NCI-H146 treated with DMSO at 0.1 percent for 48 hours (cell line): ENCODE results near the gene ITGB3.

ENCODE experiments used
- DNase-seq: peaks from one replicate; lab custom pipeline; 2025; ENCODE audit not compliant: unreplicated experiment; lab: John Stamatoyannopoulos, UW

ITGB3 gene

DNA sequence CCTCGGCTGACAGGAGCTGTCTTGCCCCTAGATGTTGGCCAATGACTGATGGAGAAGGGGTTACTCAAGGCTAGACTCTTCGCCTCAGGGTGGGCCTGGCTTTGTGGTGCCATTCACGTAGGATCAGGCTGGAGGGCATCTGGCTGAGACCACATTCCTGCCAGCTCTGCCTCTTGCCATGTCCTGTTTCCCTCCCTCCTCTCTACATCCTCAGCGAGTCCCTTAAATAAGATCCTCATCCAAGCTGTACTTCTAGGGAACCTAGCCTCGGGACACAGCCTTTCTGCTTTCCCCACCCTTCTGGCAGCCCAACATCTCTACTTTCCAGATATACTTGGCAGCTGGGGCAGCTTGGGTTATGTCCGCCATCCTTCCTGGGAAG is 42.2 kb downstream of the ITGB3 start:
- no peak for DNase-seq

DNA sequence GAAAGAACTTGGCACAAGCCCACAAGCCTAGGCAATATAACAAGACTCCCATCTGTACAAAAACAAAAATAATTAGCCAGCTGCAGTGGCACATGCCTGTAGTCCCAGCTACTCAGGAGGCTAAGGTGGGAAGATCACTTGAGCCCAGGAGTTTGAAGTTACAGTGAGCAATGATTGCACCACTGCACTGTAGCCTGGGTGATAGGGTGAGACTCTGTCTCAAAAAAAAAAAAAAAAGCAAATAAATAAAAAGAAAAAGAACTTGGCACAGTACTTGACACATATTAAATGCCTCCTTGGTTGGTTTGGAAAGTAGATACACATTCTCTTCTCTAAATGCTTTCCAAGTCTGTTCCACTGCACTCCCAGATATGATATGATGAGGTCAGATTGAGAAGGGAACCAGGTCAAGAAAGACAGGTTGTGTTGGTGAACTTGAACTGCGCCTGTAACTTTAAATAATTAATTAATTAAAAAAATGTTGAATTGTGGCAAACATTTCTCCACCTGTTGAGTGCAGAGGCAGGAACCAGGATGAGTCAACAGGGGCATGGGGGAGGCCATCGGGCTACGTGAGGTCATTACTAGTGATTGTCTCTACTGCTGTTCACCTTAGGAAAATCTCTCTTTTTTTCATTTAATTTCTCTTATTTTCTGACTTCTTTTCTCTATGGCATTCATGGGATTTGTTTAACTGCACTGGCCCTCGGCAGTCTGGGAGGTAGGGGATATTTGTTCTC is 44.2 kb downstream of the ITGB3 start:
- no peak for DNase-seq

DNA sequence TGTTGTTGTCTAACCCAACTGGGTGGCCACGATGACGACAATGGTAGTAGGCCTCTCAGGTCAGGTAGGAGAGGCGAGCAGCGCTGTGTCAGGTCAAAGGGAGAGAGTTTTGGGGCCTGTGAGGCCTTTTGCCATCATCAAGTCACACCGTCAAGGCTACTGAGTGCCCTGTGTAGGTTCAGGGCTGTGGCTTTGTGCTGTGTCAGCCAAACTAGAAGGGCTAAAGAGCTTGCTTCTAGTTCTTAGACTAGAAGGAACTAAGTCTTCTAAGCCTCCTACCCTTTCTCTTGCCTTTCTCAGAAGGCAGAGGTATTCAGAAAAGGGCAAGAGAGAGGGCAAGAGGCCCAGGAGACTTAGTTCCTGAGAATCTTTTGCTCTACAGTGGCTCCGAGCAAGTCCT is 45.1 kb downstream of the ITGB3 start:
- no peak for DNase-seq

DNA sequence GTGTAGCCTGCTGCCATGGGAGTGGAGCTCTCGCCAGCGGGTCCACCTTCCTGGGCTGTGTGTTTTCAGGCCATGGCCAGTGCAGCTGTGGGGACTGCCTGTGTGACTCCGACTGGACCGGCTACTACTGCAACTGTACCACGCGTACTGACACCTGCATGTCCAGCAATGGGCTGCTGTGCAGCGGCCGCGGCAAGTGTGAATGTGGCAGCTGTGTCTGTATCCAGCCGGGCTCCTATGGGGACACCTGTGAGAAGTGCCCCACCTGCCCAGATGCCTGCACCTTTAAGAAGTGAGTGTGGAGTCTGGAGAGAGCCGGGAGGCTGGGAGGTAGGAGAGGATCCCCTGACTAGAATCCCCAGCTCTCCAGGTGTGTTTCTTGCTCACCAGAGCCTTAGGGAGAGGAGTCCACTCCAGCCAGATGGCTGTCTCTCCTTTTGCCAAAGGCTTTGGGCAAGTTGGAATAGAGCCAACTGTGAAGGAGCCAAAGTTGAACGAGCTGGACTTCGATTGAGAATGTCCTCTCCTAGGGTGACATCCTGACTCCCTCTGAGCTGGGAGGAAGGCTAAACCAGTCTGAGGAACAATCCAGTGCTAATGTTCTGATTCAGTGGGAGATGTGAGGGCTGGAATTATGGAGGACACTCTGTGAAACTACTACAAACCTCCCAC is 45.7 kb downstream of the ITGB3 start:
- DNase-seq: no peak

DNA sequence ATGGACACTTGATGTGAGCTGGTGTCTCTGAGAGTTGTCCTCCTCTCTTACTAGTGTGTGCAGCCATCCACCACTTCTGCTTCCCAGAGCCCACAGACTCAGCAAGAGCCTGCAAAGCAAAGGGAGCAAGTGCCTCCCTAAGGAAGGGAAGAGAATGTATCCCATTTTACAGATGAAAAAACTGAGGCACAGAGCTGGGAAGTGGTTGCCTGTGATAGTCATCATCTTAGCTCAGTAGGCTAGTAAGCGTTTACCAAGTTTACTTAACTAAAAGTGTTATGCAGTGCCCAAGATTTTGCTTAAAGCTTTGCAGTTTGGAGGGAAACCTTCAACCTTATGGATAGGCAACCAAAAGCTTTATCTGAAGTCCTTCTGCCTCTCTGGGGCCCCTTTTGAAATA is 47.1 kb downstream of the ITGB3 start:
- no peak for DNase-seq

DNA sequence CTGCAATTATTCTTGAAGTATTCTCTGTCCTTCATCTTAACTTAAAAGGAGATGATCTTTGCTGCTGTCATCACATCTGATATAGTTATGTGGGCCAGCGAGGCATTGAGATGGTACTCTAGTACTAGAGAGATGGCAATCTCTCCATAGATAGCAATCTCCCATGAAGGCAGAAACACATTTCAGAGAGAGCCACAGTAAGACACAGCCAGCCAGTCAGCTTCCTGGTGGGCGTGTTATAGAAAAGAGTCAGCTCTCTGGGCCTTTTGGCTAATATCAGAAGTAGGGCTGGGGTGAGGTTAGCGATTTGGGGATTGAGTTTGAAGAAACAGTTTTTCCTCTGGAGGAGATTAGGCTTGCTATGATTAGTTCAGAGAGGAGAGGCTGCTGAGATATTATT is 47.5 kb downstream of the ITGB3 start:
- DNase-seq: no peak

DNA sequence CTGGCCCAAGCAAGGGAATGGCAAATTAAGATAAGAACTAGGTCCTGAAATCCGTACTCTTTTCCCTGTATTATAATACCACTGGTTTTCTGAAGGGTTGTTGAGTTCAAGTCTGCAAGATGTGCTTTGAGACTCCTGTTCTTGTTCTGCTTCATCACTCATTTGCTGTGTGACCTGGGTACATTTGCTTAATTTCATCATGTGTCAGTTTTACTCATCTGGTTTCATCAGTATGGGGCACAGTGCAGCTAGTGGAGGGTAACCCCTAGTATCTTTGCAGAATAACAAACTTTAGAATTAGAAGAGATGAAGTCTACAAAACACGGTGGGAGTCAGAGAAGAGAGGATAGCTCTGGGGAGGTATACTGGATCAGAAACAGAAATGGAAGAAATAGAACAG is 48.2 kb downstream of the ITGB3 start:
- DNase-seq: no peak

DNA sequence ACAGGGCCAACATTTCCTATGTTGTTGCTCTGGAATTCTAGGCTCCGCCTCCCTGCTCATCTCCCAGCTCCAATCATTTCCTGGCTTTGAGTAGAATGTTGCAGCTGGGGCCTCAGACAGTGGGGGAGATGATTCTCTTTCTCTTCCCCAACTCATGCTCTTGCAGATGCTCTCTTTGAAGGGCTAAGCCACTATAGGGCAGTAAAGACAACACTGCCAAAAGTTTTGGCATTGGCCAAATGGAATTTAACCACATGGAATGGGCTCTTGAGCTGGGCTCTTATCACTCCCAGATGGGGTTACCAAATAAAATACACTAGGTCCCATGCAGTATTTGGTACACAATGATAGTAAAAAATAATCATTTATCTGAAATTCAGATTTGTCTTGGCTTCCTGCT is 50.6 kb downstream of the ITGB3 start:
- DNase-seq: no peak

DNA sequence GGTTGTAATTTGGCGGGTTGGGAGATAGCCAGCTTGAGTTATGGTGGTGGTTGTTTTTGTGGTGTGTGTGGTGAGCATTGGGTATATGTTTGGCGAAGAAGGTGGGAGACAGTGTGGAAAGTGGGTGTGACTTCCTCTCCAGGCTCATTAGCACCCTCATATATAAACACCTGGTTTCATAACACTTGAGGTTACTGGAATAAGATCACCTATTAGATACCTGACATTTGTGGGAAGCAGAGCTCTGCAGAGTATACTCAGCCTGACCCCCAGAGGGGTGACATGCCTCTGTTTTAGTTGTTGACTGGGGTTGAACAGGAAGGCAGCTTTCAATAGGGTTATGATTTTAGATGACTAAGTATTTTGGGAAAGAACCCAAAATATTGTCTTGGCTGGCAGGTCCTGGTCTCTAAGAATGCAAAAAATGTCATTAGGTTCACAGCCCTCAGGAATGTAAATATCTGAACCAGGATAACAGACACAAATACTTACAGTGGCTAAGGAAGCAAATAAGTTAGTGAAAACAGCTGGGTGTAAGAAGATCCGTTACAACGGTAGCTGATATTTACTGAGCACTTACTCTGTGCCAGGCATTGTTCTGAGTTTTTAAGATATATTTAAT is 51.8 kb downstream of the ITGB3 start:
- no peak for DNase-seq

DNA sequence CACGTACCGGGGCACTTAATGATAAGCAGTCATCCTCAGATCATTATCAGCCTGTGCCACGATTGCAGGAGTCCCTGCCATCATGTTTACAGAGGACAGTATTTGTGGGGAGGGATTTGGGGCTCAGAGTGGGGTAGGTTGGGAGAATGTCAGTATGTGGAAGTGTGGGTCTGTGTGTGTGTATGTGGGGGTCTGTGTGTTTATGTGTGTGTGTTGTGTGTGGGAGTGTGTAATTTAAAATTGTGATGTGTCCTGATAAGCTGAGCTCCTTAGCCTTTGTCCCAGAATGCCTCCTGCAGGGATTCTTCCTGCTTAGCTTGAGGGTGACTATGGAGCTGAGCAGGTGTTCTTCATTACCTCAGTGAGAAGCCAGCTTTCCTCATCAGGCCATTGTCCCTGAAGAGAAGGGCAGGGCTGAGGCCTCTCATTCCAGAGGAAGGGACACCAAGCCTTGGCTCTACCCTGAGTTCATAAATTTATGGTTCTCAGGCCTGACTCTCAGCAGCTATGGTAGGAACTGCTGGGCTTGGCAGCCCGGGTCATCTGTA is 56.6 kb downstream of the ITGB3 start:
- DNase-seq: peak; percentile 90

DNA sequence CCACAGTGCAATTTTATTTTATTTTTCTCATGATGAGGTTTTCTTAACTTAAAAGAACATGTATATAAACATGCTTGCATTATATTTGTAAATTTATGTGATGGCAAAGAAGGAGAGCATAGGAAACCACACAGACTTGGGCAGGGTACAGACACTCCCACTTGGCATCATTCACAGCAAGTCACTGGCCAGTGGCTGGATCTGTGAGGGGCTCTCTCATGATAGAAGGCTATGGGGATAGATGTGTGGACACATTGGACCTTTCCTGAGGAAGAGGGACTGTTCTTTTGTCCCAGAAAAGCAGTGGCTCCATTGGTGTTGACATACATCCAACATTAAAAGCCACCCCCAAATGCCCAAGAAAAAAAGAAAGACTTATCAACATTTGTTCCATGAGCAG is 57.8 kb downstream of the ITGB3 start:
- DNase-seq: no peak

DNA sequence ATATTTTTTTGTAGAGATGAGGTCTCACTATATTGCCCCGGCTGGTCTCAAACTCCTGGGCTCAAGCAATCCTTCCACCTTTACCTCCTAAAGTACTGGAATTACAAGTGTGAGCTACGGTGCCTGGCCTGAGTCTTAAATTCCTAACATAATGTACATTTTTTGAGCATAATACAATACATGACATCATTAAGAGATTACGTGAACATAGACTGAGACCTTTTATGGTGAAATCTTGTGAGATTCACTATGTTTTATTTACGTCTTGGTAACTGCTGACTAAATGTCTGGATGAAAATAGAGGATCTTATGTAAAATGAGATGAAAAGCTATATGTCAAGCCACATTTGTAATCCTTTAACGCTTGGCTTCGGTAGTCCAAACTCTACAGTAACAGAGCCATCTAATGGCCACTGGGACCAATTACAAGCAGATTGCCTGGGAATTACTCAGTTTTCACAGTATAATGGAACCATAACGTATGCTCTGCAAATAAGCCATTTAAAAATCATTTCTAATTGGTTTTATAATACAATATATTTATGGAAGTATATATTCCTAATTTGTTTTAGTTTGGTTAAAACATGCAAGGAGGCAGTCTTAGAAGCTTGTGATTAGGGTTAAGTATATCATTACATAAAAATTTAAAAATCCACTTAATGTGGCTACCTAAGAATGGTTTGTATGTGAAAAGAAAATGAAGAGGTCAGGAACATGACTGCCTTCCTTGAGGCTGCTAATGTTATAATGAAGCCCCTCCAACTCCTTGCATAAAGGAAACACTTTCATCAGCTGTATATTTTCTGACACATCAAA is 62.0 kb downstream of the ITGB3 start:
- peak; percentile 52 for DNase-seq

DNA sequence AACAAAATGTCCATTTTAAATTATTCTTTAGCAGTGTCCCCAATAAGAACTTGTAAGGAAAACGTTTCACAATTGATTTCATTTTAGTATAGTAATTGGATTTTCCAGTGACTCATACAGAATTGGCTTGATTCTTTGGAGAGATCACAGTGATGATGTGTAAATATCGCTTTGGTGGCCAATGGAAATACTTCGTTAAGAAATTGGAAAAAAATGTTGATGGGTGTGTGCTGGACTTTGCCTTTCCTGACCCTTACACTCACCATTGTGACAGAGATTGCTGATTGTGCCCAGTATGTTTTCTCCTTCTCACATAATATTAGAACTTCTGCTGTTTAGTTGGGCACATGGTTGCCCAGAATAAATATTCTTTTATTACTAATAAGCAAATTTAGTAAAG is 62.7 kb downstream of the ITGB3 start:
- DNase-seq: no peak

DNA sequence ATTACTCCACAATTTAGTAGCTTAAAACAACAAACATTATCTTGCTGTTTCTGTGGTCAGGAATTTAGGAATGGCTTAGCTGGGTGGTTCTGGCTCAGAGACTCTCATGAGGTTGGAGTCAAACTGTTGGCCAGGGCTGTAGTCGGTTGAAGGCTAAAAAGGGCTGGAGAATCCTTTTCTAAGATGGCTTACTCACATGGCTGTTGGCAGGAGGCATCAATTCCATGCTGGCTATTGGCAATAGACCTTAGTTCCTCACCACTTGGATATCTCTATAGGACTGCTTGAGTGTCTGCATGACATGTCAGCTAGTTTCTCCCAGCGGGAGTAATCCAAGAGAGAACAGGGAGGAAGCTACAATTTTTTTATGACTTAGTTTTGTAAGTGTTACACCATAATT is 63.5 kb downstream of the ITGB3 start:
- no peak for DNase-seq

DNA sequence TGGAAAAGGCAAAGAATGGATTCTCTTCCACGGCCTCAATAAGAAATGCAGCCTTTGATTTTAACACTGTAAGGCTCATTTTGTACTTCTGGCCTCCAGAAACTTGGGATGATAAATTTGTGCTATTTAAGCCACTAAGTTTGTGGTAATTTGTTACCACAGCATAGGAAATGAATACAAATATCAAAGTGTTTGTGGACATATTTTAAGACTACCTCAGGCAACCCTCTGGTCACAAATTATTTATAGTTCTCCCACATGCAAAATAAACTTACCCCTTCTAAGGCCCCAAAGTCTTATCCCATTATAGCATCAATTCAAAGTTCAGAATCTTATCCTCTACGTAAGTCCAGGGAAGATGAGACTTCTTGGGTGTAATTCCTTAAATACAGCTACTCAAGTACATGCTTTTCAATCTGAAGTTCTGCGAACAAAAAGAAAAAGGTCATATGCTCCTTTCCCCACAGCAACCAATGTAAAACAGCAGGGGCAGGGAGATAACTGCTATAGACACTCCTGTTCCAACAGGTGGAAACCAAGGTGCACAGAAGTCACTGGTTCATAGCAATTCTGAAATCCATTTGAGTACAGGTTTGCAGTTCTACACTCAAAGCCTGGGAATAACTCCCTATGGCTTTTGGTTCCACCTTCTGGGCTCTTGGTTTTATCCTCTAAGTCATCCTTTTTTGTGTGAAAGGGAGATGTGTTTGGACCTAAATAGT is 64.7 kb downstream of the ITGB3 start:
- DNase-seq: no peak

DNA sequence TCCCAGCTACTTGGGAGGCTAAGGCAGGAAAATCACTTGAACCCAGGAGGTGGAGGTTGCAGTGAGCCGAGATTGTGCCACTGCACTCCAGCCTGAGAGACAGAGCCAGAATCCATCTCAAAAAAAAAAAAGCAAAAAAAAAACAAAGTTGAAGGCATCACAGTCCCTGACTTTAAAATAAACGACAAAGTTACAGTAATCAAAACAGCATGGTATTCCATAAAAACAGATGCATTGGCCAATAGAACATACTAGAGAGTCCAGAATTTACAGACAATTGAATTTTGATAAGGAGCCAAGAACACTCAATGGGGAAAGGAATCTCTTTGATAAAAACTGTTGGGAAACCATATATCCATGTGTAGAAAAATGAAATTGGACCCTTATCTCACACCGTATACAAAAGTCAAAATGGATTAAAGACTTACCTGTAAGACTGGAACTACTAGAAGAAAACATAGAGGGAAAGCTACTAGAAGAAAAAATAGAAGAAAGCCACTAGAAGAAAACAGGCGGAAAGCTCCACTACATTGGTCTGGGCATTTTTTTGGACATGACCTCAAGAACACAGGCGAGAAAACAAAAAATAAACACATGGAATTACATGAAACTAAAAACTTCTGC is 67.4 kb downstream of the ITGB3 start:
- no peak for DNase-seq

DNA sequence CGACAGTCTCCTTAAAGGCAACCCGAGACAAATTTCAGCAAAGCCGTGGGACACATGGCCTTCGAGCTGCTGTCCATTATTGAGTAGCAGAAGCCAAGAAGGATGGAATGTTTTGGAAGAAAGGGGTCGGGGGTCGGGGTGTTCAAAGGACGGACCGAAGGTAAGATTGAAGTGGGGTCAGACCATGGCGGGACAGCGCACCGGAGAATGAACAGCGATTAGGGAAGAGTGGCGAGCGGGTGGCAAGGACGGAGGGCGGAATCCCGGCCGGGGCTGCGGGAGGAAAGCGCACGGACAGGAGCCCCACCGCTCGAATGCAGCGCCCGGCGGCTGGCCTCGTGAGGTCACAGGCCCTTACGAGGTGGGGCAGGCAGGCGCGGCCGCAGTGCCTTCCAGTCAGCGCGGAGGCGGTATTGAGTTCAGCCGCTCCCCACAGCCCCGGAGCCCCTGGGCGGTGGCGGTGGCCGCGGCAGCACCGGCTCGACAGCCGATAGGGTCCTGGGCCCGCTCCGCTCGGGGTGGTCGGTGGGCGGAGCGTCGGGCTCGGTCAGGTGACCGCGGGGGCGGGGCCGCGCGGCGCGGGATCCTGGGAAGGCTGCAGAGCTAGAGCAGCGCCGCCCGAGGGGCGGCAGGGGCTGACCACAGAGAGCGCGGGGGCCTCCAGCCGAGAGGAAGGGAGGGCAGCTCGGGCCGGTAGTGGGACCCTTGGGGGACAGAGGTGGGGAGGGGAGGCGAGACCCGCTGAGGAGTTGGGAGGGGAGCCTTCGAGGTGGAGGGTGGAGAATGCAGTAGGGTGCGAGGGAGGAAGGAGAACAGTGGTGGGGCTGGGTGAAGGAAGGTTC is 70.0 kb downstream of the ITGB3 start, which contains the start of gene EFCAB13:
EFCAB13 (plus strand) TSS at position 574 of the 842 bp plus-strand sequence. CDS start 4,399 bp downstream, outside the sequence.
- peak; percentile 89 for DNase-seq

DNA sequence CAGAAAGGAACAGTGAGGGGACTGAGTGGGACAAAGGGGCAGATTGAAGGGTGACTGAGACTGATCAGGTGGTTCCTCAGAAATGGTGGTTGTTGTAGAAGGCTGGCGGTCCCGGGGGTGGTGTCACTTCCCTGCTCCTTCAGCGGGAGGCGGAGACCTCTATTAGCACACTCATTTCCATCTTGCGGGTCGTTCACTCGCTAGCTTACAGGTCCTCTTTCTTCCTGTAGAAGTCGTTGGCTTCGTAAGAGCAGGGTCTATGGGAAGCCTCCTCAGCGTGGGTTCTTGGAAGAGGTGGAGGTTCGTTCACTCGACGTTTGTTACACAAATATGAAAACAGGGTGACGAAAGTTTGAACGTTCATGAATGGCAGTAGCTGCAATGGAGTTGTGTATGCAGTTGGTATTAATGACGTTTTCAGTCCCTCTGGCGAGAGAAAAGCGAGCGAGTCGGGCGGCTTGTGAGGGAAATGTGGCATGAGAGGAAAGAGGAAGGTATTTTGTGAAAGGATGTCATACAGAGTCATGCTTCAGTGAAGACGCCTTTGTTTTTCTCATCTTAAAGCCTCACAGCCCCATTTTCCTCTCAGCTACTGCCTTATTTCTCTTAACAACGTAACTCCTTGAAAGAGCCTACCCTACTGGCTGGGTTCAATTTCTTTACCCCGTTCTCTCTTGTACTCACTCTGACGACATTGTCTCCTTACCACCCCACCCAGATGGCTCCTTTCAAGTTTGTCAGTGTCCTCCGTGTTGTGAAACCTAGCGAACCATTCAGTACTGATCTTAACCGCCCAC is 70.8 kb downstream of the ITGB3 start:
- peak; percentile 78 for DNase-seq
